ENCODE measurements around the gene CCDC171. TPM values are rescaled to one million over a fixed set of nuclear protein-coding genes. Genes with fewer than 3 reads are reported as not detected.

The CCDC171 gene
- total and polyA plus RNA-seq, 5 donors from 2014 or later, result 0.05 to 1.1 (median 0.29) TPM

- H3K4me3 Mint-ChIP-seq, result no peak overlapping the region
- no peaks in the 10 kb centered on the region for H3K4me1 Mint-ChIP-seq
- H3K9me3 ChIP-seq (ENCODE audit: control insufficient read depth in 2 of 2, low read length in 2 of 2), result no peaks in the 10 kb centered on the region
- H3K4me3 ChIP-seq (ENCODE audit: low read depth, low read length), result no peak overlapping the region
- H3K9me3 Mint-ChIP-seq, result peaks cover 0 to 2% (median 0%) of the 10 kb centered on the region in 7 donors
- H3K36me3 Mint-ChIP-seq, result no peaks in the 10 kb centered on the region
- H3K27me3 ChIP-seq (ENCODE audit: control insufficient read depth, insufficient read depth, low read length), result no peaks in the 10 kb centered on the region
- no peaks in the 10 kb centered on the region for H3K4me1 ChIP-seq (ENCODE audit: control insufficient read depth, insufficient read depth, low read length, poor library complexity, severe bottlenecking)
- no peak for ATAC-seq (ENCODE audit: low read depth in 2 of 2)
- H3K27ac ChIP-seq (ENCODE audit: insufficient read depth, low read length, poor library complexity, severe bottlenecking), result no peak overlapping the region
- H3K27ac Mint-ChIP-seq, result no peak overlapping the region
- DNase-seq, result no peak
- H3K27me3 Mint-ChIP-seq, result no peaks in the 10 kb centered on the region
- no peaks in the 10 kb centered on the region for H3K36me3 ChIP-seq (ENCODE audit: control insufficient read depth, insufficient read depth, low read length)
Measured at GRCh38 chr9:15831384-15831783, 278.5 kb downstream of the CCDC171 start.

DNA sequence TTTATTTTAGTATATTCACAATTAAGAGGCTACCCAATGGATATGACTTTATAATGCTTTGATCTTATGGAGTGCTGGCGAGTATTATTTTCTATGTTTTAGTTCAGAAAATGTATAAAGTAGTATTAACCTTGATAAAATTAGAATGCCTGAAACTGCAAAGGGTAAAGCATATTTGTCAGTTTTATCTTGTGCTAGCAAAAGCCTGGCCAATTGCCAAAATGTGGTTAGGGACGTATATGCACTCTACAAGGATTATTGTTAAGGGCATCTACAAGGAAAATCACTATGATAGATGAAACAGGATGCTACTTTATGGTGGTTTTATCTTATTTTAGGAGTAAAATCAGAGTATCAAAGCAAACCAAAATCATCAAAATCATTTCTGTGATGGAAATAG is 281.7 kb downstream of the CCDC171 start:
- H3K27me3 ChIP-seq (ENCODE audit: control insufficient read depth, insufficient read depth, low read length), result no peaks in the 10 kb centered on the region
- Mint-ChIP-seq H3K4me1 (no peaks in the 10 kb centered on the region), H3K36me3 (no peaks in the 10 kb centered on the region), H3K4me3 (no peak overlapping the region), H3K27ac (no peak overlapping the region), H3K27me3 (no peaks in the 10 kb centered on the region), H3K9me3 (no peaks in the 10 kb centered on the region)
- no peak for ATAC-seq (ENCODE audit: low read depth in 2 of 2)
- no peak overlapping the region for H3K27ac ChIP-seq (ENCODE audit: insufficient read depth, low read length, poor library complexity, severe bottlenecking)
- H3K9me3 ChIP-seq (ENCODE audit: control insufficient read depth in 2 of 2, low read length in 2 of 2), result no peaks in the 10 kb centered on the region
- H3K4me3 ChIP-seq (ENCODE audit: low read depth, low read length), result no peak overlapping the region
- H3K4me1 ChIP-seq (ENCODE audit: control insufficient read depth, insufficient read depth, low read length, poor library complexity, severe bottlenecking), result no peaks in the 10 kb centered on the region
- no peaks in the 10 kb centered on the region for H3K36me3 ChIP-seq (ENCODE audit: control insufficient read depth, insufficient read depth, low read length)
- no peak for DNase-seq

DNA sequence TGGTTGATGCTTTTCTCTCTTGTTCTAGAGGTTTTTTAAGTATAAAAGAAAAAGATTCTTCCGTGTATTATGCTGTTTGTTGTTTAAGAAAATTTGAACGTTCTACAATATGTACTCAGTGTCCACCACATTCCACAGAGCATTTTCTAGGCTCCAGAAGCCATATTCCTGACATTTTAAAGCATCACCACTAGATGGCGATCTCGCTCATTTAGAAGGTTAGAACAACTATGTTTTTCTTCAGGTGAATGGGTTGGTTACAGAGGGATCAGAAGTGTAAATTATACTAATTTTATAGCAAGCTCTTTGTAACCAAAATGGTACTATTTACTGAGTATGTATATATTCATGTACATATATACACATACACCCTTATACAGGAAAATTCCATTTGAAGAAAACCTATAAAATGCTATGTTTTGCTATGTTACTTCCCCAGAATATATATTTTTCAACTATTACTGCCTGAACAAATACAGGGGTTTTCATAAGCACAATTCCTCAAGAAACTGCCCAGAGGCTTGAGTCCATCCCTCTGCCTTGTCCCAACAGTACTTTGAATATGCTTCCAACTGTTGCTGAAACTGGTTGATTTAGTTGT is 284.3 kb downstream of the CCDC171 start:
- H3K4me3 Mint-ChIP-seq, result no peak overlapping the region
- no peaks in the 10 kb centered on the region for H3K9me3 Mint-ChIP-seq
- H3K4me3 ChIP-seq (ENCODE audit: low read depth, low read length), result no peak overlapping the region
- no peak overlapping the region for H3K27ac Mint-ChIP-seq
- ATAC-seq (ENCODE audit: low read depth in 2 of 2) (no peak), DNase-seq (peak in 2 of 3 donors; percentile 23 to 39)
- H3K36me3 ChIP-seq (ENCODE audit: control insufficient read depth, insufficient read depth, low read length), result no peaks in the 10 kb centered on the region
- H3K9me3 ChIP-seq (ENCODE audit: control insufficient read depth in 2 of 2, low read length in 2 of 2), result no peaks in the 10 kb centered on the region
- no peaks in the 10 kb centered on the region for H3K4me1 Mint-ChIP-seq
- H3K4me1 ChIP-seq (ENCODE audit: control insufficient read depth, insufficient read depth, low read length, poor library complexity, severe bottlenecking), result no peaks in the 10 kb centered on the region
- H3K27me3 Mint-ChIP-seq, result no peaks in the 10 kb centered on the region
- H3K36me3 Mint-ChIP-seq, result no peaks in the 10 kb centered on the region
- no peaks in the 10 kb centered on the region for H3K27me3 ChIP-seq (ENCODE audit: control insufficient read depth, insufficient read depth, low read length)
- H3K27ac ChIP-seq (ENCODE audit: insufficient read depth, low read length, poor library complexity, severe bottlenecking), result no peak overlapping the region

DNA sequence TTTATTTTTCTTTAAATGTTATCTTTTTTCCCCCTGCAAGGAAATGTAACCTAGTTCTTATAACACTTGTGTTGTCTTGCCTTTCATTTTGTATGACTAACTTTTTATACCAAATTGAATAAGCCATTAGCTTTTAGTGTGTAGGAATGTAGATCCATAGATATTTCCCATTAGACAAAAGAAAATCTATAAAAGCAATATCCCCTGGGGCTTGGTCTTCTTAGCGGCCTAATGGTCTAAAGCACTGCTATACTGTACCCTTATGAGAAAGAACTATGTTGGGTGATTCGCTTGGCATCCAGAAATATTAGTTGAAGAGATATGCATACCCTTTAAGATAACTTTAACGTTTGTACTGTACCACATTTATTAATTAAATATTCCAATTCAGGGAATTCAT is 289.2 kb downstream of the CCDC171 start:
- H3K4me1 Mint-ChIP-seq, result no peaks in the 10 kb centered on the region
- H3K4me3 ChIP-seq (ENCODE audit: low read depth, low read length), result no peak overlapping the region
- H3K27me3 ChIP-seq (ENCODE audit: control insufficient read depth, insufficient read depth, low read length), result no peaks in the 10 kb centered on the region
- peaks cover 0 to 4% (median 0%) of the 10 kb centered on the region in 7 donors for H3K9me3 Mint-ChIP-seq
- no peak for ATAC-seq (ENCODE audit: low read depth in 2 of 2)
- no peaks in the 10 kb centered on the region for H3K36me3 ChIP-seq (ENCODE audit: control insufficient read depth, insufficient read depth, low read length)
- no peaks in the 10 kb centered on the region for H3K27me3 Mint-ChIP-seq
- no peaks in the 10 kb centered on the region for H3K9me3 ChIP-seq (ENCODE audit: control insufficient read depth in 2 of 2, low read length in 2 of 2)
- no peaks in the 10 kb centered on the region for H3K4me1 ChIP-seq (ENCODE audit: control insufficient read depth, insufficient read depth, low read length, poor library complexity, severe bottlenecking)
- DNase-seq, result no peak
- H3K4me3 Mint-ChIP-seq, result no peak overlapping the region
- no peak overlapping the region for H3K27ac ChIP-seq (ENCODE audit: insufficient read depth, low read length, poor library complexity, severe bottlenecking)
- H3K36me3 Mint-ChIP-seq, result no peaks in the 10 kb centered on the region
- no peak overlapping the region for H3K27ac Mint-ChIP-seq

- Histone ChIP-seq H3K27ac (ENCODE audit: insufficient read depth, low read length, poor library complexity, severe bottlenecking) (no peak overlapping the region), H3K4me1 (ENCODE audit: control insufficient read depth, insufficient read depth, low read length, poor library complexity, severe bottlenecking) (no peaks in the 10 kb centered on the region), H3K36me3 (ENCODE audit: control insufficient read depth, insufficient read depth, low read length) (no peaks in the 10 kb centered on the region), H3K9me3 (ENCODE audit: control insufficient read depth in 2 of 2, low read length in 2 of 2) (no peaks in the 10 kb centered on the region), H3K4me3 (ENCODE audit: low read depth, low read length) (no peak overlapping the region), H3K27me3 (ENCODE audit: control insufficient read depth, insufficient read depth, low read length) (no peaks in the 10 kb centered on the region)
- Mint-ChIP-seq H3K27me3 (no peaks in the 10 kb centered on the region), H3K4me1 (no peaks in the 10 kb centered on the region), H3K9me3 (peaks cover 0 to 4% (median 0%) of the 10 kb centered on the region in 7 donors), H3K36me3 (no peaks in the 10 kb centered on the region), H3K4me3 (no peak overlapping the region), H3K27ac (no peak overlapping the region)
- DNase-seq (no peak), ATAC-seq (ENCODE audit: low read depth in 2 of 2) (no peak)
Measured at GRCh38 chr9:15843316-15843715, 290.5 kb downstream of the CCDC171 start.

DNA sequence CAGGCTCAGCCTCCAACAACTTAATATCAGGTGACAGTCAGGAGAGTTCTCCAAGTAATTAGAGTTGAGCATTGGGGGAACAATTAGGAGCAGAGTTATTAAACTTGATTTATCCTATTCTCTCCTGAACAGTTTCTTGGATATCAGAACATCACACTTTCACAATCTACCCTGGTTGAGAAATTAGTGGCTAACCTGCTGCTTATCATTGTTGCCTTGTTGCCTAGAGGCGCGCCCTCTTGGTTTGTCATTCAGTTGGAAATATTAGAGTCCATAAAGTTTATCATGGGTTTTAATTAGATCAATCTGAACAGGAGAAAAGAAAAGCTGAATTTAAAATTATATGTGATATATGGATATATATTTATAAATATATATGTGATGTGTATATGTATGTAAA is 291.1 kb downstream of the CCDC171 start:
- no peak overlapping the region for H3K4me3 Mint-ChIP-seq
- DNase-seq (no peak), ATAC-seq (ENCODE audit: low read depth in 2 of 2) (no peak)
- Histone ChIP-seq H3K9me3 (ENCODE audit: control insufficient read depth in 2 of 2, low read length in 2 of 2) (no peaks in the 10 kb centered on the region), H3K4me3 (ENCODE audit: low read depth, low read length) (no peak overlapping the region), H3K27ac (ENCODE audit: insufficient read depth, low read length, poor library complexity, severe bottlenecking) (no peak overlapping the region), H3K27me3 (ENCODE audit: control insufficient read depth, insufficient read depth, low read length) (no peaks in the 10 kb centered on the region), H3K4me1 (ENCODE audit: control insufficient read depth, insufficient read depth, low read length, poor library complexity, severe bottlenecking) (no peaks in the 10 kb centered on the region), H3K36me3 (ENCODE audit: control insufficient read depth, insufficient read depth, low read length) (no peaks in the 10 kb centered on the region)
- no peaks in the 10 kb centered on the region for H3K36me3 Mint-ChIP-seq
- peaks cover 0 to 4% (median 0%) of the 10 kb centered on the region in 7 donors for H3K9me3 Mint-ChIP-seq
- H3K27me3 Mint-ChIP-seq, result no peaks in the 10 kb centered on the region
- no peak overlapping the region for H3K27ac Mint-ChIP-seq
- no peaks in the 10 kb centered on the region for H3K4me1 Mint-ChIP-seq

GRCh38 chr9:15846611-15847010 is 293.8 kb downstream of the CCDC171 start:
- Histone ChIP-seq H3K27me3 (ENCODE audit: control insufficient read depth, insufficient read depth, low read length) (no peaks in the 10 kb centered on the region), H3K9me3 (ENCODE audit: control insufficient read depth in 2 of 2, low read length in 2 of 2) (no peaks in the 10 kb centered on the region), H3K27ac (ENCODE audit: insufficient read depth, low read length, poor library complexity, severe bottlenecking) (no peak overlapping the region), H3K4me3 (ENCODE audit: low read depth, low read length) (no peak overlapping the region), H3K36me3 (ENCODE audit: control insufficient read depth, insufficient read depth, low read length) (no peaks in the 10 kb centered on the region), H3K4me1 (ENCODE audit: control insufficient read depth, insufficient read depth, low read length, poor library complexity, severe bottlenecking) (no peaks in the 10 kb centered on the region)
- ATAC-seq (ENCODE audit: low read depth in 2 of 2), result no peak
- no peak for DNase-seq
- Mint-ChIP-seq H3K4me3 (no peak overlapping the region), H3K27me3 (no peaks in the 10 kb centered on the region), H3K9me3 (peaks cover 0 to 4% (median 0%) of the 10 kb centered on the region in 7 donors), H3K27ac (no peak overlapping the region), H3K4me1 (peaks cover 0 to under 1% (median 0%) of the 10 kb centered on the region in 4 donors), H3K36me3 (no peaks in the 10 kb centered on the region)

- DNase-seq (no peak), ATAC-seq (ENCODE audit: low read depth in 2 of 2) (no peak)
- H3K27me3 ChIP-seq (ENCODE audit: control insufficient read depth, insufficient read depth, low read length), result no peaks in the 10 kb centered on the region
- H3K4me1 ChIP-seq (ENCODE audit: control insufficient read depth, insufficient read depth, low read length, poor library complexity, severe bottlenecking), result no peaks in the 10 kb centered on the region
- no peaks in the 10 kb centered on the region for H3K36me3 ChIP-seq (ENCODE audit: control insufficient read depth, insufficient read depth, low read length)
- H3K4me3 Mint-ChIP-seq, result no peak overlapping the region
- no peaks in the 10 kb centered on the region for H3K27me3 Mint-ChIP-seq
- H3K4me3 ChIP-seq (ENCODE audit: low read depth, low read length), result no peak overlapping the region
- H3K27ac ChIP-seq (ENCODE audit: insufficient read depth, low read length, poor library complexity, severe bottlenecking), result no peak overlapping the region
- H3K9me3 Mint-ChIP-seq, result no peaks in the 10 kb centered on the region
- H3K4me1 Mint-ChIP-seq, result peaks cover 0 to 2% (median 0%) of the 10 kb centered on the region in 4 donors
- no peak overlapping the region for H3K27ac Mint-ChIP-seq
- no peaks in the 10 kb centered on the region for H3K9me3 ChIP-seq (ENCODE audit: control insufficient read depth in 2 of 2, low read length in 2 of 2)
- no peaks in the 10 kb centered on the region for H3K36me3 Mint-ChIP-seq
Measured at GRCh38 chr9:15849871-15850270, 297.0 kb downstream of the CCDC171 start.

Data from CD4-positive, CD25-positive, alpha-beta regulatory T cell (primary cell).